Jurkat, Clone E6-1 (cell line): ENCODE measurements around the gene AGA.

Experiments used
- DNase-seq: peaks from one replicate; pipeline ENCODE4 v3.0.0-alpha.2; 2011; ENCODE audit warnings: low read depth, low spot score
- H3K4me3 ChIP-seq: 2 replicates; pipeline ENCODE4 v1.5.1; 2011; ENCODE audit warnings: mild to moderate bottlenecking, low read length, control low read depth, moderate library complexity

Gene AGA

DNA sequence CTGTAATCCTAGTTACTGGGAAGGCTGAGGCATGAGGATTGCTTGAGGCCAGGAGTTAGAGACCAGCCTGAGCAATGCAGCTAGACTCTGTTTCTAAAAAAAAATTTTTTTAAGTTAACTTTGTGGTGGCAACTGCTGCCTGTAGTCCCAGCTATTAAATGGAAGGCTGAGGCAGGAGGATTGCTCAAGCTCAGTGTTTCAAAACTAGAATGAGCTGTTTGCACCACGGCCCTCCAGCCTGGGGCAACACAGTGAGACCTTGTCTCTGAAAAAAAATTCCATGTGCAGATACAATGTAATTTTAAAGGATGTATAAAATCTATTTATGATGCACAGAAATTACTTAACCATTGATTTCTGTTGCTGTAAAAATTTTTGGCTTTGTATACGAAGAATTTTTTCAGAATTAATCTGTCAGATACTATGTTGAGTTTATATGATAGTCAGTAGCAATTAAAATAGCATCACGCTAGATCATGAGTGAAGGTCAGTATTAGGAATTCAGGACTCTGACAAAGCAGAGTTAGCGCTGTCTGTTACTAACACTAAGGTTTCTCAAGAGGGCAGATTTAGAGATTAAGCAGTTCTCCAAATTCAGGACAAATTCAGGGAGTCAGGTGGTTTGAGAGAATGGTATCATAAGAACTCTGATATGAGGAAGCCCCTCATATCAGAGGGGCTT lies 8.3 kb upstream of the AGA start:
- DNase-seq, result no peak
- no peak overlapping the region for H3K4me3 ChIP-seq

DNA sequence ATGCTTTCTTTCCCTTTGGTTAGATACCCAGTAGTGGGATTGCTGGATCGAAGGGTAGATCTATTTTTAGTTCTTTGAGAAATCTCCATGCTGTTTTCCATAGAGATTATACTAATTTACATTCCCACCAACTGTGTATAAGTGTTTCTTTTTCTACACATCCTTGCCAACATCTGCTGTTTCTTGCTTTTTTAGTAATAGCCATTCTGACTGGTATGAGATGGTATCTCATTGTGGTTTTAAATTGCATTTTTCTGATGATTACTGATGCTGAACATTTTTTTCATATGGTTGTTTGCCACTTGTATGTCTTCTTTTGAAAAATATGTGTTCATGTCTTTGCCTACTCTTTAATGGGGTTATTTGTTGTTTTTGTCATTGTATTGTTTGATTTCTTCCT lies 6.6 kb upstream of the AGA start:
- DNase-seq, result no peak
- H3K4me3 ChIP-seq, result no peak overlapping the region

DNA sequence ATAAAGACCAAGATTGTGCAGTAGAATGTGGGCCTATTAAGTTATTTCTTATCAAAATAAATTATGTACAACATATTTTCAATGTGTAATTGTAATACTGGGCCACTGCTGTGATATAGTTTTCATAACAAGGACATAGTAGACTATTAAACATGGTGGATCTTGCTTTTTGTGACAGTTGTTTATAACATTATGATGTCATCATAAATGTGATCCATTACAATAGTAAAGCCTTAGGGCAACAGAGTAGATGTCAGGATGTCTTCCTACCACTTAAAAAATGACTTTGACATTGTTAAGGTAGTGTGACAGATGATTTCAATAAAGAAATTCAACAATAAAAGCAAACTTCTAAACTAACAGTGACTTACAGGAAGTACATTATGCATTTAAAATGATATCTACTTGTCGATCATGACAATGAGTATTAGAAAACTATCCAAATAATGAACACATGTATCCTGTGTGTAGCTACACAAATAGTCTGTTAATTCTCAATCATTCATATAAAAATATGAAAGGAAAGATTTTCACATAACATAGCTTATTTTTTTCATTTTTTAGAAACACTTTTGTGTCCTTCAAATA lies 5.3 kb upstream of the AGA start:
- DNase-seq, result no peak
- no peak overlapping the region for H3K4me3 ChIP-seq

DNA sequence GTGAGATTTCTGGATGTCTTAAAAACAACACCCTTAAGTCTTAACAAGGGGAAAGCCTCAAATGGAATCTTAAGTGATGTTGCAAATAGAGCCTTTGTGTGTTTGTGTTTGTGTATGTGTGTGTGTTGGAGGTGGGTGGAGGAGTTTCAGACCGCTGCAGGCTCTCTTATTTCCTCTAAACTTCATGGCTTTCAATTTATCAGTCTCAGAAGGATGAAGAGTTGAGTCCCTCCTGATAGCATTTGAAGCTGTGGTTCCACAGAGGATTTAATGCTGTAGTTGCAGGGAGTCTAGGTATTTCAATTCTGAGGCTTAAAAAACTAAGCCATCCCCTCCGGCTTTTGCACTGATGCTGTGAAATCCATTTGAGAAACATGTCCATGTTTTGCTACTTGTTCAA lies 4.3 kb upstream of the AGA start:
- no peak for DNase-seq
- H3K4me3 ChIP-seq, result no peak overlapping the region

DNA sequence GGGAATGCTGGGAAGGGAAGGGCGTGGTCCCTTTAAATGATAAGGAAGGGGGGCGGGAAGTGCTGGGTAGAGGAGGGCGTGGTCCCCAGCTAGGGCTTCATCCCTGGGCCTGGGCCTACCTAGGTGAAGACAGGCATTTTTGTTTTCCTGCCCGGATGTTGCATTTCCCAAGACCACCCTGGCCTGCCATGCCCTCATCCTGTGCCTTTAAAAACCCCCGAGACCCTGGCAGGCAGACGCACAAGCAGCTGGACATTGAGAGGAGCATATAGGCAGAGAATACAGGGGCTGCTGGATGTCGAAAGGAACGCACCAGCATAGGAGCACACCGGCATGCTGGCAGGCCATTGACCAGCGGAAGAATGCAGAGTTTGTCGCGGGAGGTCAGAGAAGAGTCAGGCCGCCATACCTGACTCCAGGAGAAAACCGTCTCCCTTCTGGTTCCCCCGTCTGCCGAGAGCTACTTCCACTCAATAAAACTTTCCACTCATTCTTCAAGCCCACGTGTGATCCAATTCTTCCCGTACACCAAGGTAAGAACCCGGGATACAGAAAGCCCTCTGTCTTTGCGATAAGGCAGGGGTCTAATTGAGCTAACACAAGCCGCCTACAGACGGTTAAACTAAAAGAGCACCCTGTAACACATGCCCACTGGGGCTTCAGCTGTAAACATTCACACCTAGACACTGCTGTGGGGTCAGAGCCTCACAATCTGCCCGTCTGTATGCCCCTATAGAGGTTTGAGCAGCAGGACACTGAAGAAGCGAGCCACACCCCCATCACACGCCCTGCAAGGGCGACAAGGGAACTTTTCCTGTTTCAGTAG lies 2.9 kb upstream of the AGA start:
- no peak for DNase-seq
- no peak overlapping the region for H3K4me3 ChIP-seq

DNA sequence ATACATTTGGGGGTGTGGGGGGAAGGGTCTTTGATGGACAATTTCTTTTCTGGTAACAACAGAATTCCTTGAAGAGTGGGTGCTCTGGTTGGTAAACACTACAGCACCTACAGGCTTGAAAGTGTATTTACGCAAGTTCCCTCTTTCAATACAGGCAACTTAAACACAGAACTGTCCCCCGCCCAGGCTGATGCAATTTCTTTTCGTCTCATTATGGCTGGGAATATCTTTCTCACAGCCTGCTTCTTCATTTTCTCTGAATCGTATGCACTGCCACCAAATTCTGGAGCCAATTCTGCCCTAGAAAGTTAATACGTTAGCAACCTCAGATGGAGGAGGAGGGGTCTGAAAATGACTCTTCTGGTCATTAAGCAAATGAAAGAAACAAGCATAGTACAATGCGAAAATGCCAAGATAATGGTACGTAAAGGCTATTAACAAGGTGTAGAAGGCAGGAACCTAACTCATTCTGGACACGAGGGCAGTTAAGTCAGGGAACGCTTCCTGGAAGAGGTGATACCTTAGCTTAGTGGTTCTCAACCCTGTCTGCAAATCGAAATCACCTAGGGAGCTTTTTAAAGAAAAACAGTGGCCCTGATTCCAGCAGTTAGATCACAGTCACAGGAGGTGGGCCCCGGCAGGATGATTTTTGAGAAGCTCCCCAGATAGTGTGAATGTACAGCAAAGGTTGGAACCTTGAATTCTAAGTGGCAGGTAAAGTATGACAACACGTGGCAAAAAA lies 1.0 kb downstream of the AGA start:
- H3K4me3 ChIP-seq, result peak overlapping the region; percentile 77
- peak; percentile 67 for DNase-seq

DNA sequence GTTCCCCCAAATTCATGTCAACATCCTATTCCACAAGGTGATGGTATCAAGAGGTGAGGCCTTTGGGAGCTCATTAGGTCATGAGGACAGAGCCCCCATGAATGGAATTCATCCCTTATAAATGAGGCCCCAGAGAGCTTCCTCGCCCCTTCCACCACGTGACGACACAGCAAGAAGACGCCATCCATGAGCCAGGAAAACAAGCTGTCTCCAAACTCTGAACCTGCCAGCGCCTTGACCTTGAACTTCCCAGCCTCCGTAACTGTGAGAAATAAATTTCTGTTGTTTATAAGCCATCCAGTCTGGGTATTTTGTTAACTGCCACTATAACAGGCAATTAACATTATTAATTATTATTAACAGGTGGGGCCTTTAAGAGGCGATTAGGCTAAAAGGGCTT lies 5.8 kb downstream of the AGA start:
- DNase-seq, result no peak
- no peak overlapping the region for H3K4me3 ChIP-seq

DNA sequence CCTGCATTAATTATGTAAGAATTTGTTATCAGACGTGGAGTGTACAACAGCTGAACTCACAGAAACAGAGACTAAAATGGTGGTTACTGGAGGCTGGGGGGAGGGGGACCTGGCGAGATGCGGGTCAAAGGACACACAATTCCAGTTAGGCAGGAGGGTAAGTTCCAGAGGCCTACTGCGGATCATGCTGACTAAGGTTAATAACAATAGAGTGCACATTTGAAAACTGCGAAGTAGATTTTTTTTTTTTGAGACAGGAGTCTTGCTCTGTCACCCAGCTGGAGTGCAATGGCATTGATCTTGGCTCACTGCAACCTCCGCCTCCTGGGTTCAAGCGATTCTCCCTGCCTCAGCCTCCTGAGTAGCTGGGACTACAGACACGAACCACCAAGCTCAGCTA lies 7.6 kb downstream of the AGA start:
- DNase-seq, result no peak
- H3K4me3 ChIP-seq, result no peak overlapping the region

DNA sequence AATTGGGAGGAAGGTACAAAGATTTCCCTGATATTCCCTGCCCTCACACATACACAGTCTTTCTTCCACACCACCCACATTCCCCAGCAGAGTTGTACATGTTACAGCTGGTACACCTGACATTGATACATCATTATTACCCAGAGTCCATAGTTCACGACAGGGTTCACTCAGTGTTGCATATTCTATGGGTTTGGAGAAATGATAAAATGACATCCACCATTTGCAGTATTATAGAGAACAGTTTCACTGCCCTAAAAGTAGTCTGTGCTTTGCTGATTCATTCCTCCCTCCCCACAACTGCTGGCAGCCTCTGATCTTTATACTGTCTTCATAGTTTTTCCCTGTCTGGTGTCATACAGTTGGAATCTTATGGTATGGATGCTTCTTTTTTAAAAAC lies 15.0 kb downstream of the AGA start:
- H3K4me3 ChIP-seq, result no peak overlapping the region
- DNase-seq, result no peak

DNA sequence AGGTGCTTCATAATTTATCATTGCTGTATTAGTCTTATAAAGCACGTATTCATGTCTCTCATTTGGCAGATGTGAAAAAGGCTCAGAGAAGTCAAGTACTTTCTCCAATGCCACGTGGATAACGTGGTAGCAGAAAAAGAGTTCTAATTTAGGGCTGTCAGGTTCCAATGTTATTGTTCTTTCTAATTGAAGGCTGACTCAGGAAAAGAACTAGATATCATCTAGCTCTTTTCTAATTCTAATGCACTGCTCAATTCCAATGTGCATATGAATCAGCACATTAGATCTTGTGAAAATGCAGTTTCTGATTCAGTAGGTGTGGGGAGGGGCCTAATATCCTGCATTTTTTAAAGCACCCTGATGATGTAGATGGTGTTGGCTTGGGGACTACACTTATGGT lies 22.8 kb downstream of the AGA start:
- no peak overlapping the region for H3K4me3 ChIP-seq
- no peak for DNase-seq

DNA sequence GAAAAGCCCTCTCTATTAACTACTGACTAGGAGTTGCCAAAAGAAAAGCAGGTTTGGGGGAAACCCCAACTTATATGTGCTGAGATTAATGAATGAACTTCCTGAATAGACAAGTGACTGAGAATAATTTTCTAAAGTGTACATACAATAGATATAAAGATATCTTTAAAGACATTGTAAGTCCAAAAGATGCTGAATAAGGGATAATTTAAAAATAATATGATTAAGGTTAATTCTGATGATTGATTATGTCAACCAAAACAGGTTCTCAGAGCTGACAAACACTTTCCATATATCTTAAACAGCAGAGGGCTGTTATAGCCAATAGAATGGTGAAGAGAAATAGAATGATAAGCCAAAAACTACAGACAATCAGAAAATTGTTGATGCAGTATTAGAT lies 28.6 kb downstream of the AGA start:
- no peak for DNase-seq
- no peak overlapping the region for H3K4me3 ChIP-seq

DNA sequence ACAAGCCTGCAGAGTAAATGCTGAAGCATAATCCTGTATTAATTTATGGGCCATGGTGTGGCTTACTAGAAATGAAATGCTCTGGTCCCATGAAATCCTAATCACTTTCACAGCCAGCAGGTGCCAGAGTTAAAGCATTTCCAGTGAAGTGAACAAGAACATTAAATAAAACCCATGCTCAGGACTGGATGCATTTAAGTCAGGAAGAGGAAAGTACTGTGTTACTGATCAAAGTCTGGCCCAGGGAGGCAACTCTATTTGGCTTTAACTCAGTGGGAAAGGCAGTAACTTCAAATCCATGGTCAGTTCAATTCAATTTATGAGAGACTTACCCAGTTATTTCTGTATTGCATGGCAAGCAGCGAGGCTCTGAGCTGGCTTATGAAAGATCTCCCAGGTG lies 29.2 kb downstream of the AGA start:
- no peak overlapping the region for H3K4me3 ChIP-seq
- no peak for DNase-seq

DNA sequence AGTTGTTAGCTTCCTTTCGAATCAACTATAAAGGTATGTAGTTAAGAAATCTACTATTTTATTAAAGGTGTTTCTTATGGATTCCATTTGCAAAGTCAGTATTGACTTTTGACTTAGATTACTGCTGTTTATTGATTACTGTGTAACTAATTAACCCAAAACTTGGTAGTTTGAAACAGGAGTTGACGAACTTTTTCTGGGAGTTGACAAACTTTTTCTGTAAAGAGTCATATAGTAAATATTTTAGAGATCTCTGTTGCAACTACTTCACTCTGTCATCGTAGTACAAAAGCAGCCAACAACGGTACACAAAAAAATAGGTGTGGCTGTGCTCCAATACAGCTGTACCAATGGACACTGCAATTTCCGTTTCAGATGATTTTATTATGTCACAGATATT lies 30.2 kb downstream of the AGA start:
- no peak for DNase-seq

DNA sequence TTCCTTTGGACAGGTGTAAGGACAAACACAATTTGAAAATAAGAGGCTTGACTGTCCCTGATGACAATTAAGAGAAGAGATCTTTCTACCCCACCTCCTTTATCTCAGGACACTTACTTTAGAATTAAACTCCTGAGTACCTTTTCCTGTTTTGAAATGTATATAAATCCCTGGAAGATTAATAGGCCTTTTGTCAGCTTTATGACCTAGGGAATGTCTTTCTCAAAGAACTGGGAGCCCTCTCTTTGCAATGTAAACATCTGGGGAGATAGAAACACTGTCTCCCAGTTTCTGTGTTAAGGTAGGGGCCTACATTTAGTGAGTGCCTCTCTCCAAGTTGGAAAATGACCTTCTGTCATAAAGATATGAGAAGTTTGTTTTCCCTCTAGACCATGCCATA lies 31.7 kb downstream of the AGA start:
- DNase-seq, result no peak
- no peak overlapping the region for H3K4me3 ChIP-seq

More for the DNA sequence above, 30.2 kb downstream of the AGA start:
- no peak overlapping the region for H3K4me3 ChIP-seq

DNA sequence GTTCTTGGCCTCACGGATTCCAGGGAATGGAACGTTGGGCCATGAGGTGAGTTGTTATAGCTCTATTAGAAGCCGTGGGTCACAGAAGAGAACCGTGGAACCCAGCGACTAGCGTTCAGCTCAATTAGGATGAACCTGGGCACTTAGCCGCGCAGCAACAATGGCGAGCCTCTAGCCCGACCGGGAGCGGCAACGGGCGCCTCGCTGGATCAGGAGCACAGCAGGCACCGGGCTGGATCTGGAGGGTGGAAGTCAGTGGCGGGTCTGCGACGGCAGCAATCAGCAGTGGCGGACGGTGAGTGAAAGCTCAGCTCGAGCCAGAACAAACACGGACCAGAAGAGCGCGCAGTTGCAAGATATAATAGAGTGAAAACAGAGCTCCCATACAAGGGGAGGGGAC lies 34.2 kb downstream of the AGA start:
- H3K4me3 ChIP-seq, result no peak overlapping the region
- no peak for DNase-seq

DNA sequence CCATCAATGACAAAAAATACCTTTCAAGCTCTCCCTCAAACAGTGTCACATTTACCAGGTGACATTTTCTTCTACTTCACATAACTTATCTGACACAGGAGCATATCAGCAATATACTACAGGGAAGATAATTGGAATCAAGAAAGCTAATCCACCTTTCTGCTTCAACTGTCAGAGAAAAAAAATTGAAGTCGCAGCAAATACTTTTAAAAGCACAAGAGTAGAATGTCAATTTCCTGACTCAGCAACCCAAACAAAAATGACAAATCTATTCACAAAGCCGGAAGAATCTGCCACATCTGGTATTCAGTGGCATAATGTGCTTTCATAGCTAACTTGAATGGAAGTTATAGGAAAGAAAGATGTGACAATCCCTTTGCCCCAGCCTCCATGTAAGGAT lies 36.7 kb downstream of the AGA start:
- H3K4me3 ChIP-seq, result no peak overlapping the region
- DNase-seq, result no peak

DNA sequence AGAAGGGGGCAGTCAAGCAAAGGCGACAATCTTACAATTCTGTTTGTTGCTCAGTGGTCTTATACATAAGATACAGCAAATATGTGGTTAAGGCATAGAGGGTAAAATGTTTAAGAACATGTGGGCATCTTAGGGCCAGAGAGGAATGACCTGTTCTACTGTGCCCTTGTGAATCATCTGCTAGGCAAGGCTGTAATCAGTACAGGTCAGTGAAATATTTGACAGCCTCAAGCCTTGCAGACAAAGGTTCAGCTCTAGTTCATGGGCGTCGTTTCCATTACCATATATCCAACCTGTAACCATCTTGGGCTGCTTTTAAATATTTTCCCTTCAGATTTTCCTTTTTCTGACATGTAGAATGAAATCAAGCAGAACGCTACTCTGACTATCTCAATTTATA lies 37.3 kb downstream of the AGA start:
- DNase-seq, result no peak
- H3K4me3 ChIP-seq, result no peak overlapping the region

DNA sequence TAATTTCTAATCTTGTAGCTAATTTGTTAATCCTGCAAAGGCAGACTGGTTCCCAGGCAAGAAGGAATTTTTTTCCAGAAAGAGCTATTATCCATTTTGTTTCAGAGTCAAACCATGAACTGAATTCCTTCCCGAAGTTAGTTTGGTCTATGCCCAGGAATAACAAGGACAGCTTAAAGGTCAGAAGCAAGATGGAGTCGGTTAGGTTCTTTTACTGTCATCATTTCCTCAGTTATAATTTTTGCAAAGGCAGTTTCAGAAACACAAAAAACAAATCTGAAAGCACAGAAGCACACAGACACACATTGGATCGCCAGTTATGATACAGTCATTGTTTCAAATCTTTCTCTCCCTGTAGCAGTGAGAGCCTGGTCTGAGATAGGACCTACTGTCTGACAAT lies 37.9 kb downstream of the AGA start:
- H3K4me3 ChIP-seq, result no peak overlapping the region
- no peak for DNase-seq

DNA sequence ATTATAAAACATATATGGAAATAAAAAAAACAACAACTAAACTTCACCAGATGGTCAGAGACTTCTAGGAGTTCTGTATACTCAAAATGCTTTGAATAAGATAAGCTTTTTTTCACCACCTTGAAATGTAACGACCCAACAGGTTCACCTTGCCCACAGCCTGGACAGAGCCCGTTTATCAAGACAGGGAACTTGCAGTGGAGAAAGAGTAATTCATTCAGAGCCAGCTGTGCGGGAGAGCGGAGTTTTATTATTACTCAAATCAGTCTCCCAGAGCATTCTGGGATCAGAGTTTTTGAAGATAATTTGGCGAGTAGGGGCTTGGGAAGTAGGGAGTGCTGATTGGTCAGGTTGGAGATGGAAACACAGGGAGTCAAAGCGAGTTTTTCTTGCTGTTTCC lies 38.5 kb downstream of the AGA start:
- no peak overlapping the region for H3K4me3 ChIP-seq
- DNase-seq, result no peak

DNA sequence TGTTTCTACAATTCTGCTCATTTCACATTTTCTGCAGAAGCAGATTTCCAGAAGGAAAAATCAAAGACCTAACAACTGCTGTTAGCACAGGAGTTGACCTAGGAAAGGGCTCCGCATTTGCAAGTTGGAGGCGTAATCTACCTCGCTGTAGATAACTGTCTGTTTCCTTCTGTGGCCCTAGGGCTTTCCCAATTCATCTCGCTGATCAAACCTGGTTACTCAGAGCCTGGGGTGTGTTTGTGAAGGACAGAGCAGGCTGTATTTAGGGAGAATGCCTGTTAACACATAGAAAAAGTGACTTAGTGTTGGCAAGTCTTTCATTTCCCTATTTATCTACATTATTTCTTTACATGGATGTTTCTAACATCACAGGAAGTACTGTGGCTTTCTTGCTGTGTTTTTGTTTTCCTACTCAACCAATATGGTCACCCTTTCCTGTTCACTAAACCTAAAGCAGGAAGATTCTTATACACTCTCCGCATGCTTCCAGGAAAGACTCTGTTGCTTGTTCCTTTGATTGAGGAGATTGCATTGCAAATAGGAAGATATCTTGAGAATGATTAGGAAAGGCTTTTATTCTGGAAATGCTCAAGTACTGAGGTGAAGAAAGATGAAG lies 40.5 kb downstream of the AGA start:
- peak; percentile 32 for DNase-seq
- H3K4me3 ChIP-seq, result no peak overlapping the region
